Keratinocyte (primary cell): ENCODE measurements around the gene CLNK.

ENCODE experiments used
- EZH2 ChIP-seq: IDR thresholded peaks from one replicate; pipeline ENCODE4 v1.6.1; 2012; ENCODE audit warnings: inconsistent platforms, mild to moderate bottlenecking, low read length, moderate library complexity
- TF ChIP-seq, protein P1 (sequence below), 3 experiments: IDR thresholded peaks in 1 of 3; conservative IDR thresholded peaks in 1 of 3; optimal IDR thresholded peaks in 1 of 3; 2 replicates in 2 of 3; 3 replicates in 1 of 3; pipeline versions ENCODE3 to v1.5.1; 2011; ENCODE audit warnings: low read length in 3 of 3, mild to moderate bottlenecking in 3 of 3, moderate library complexity in 2 of 3, control low read depth in 1 of 3, inconsistent platforms in 1 of 3; ENCODE audit not compliant: insufficient read depth in 2 of 3; ENCODE audit errors: extremely low read depth in 1 of 3

DNA sequence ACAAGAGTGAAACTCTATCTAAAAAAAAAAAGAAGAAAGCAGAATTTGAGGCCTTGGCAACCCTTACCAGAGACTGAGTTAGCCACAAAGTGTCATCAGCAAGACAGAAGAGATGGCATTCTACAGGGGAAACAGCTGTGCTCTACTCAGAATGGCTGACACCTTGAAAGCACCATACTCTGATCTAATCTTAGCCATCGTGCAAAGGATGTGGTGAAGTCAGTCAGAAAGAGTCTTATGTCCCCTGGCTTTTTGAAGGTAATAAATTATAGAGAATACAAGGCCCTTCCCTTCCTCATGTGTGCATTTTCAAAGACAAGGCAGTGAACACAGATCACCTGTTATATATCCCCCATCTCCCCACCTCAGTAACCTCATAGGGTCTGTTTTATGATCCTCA, 13.2 kb downstream of the CLNK start:
- TF ChIP-seq, protein P1, sequence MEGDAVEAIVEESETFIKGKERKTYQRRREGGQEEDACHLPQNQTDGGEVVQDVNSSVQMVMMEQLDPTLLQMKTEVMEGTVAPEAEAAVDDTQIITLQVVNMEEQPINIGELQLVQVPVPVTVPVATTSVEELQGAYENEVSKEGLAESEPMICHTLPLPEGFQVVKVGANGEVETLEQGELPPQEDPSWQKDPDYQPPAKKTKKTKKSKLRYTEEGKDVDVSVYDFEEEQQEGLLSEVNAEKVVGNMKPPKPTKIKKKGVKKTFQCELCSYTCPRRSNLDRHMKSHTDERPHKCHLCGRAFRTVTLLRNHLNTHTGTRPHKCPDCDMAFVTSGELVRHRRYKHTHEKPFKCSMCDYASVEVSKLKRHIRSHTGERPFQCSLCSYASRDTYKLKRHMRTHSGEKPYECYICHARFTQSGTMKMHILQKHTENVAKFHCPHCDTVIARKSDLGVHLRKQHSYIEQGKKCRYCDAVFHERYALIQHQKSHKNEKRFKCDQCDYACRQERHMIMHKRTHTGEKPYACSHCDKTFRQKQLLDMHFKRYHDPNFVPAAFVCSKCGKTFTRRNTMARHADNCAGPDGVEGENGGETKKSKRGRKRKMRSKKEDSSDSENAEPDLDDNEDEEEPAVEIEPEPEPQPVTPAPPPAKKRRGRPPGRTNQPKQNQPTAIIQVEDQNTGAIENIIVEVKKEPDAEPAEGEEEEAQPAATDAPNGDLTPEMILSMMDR (optimal IDR thresholded peaks at IDR 0.05 in 1 of 3, IDR thresholded peaks at IDR 0.05 in 1 of 3, conservative IDR thresholded peaks at IDR 0.05 in 1 of 3; ENCODE audit: extremely low read depth in 1 of 3, insufficient read depth in 2 of 3, low read length in 3 of 3) = no peak
- no peak for TF ChIP-seq EZH2
